ENCODE measurements around the gene SYT8. TPM values are rescaled to one million over a fixed set of nuclear protein-coding genes. Genes with fewer than 3 reads are reported as not detected.
"Not testable (repeated sequence)": the region's sequence is repeated elsewhere in the genome, so short reads cannot be mapped to it uniquely, and the experiment has no call there.

Gene SYT8
- total RNA-seq, 2 experiments from 2014 or later, result not detected

DNA sequence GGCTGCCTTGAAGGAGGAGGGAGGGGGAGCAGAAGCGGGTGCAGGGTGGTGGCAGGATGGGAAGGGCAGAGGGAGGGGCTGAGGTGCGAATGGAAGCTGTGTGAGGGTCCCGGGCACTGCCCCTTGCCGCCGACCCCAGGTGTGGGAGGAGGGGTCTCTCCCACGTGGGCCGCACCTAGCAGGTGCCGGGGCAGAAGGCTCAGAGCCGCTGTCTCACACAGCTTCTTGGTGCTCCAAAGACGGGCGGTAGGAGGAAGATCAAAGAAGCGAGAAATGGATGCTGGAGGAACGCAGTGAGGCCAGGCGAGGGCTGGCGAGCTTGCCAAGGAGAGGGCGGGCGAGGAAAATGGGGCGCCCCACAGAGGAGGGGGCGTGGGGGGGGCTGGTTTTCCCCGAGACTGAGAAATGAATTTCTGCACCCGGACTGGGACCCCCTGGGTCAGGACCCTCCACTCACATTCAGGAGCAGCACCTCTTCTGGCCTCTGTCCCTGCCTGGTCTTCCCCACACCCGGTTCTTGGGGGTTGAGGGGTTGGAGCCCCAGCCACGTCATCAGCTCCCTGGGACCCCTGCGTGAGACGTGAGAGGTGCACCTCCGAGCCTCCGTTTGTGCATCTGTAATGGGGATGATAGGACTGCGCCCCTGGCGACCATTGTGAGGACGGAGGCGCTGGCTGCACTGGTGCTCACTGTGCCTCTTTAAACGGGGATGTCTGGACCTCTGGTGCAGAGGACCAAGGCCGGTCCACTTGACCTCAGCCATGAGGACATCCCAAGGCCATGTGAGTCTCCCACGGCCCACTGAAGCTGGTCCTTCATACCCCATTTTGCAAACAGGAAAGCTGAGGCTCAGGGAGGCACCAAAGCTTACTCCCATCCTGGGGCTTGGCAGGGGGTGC is 34.9 kb downstream of the SYT8 start:
- Mint-ChIP-seq H3K27ac (no peak overlapping the region), H3K4me1 (ENCODE audit: low read depth) (peaks cover 57% of the 10 kb centered on the region), H3K4me3 (no peak overlapping the region), H3K9me3 (no peaks in the 10 kb centered on the region), H3K27me3 (ENCODE audit: low read depth) (no peaks in the 10 kb centered on the region), H3K36me3 (ENCODE audit: low read depth) (no peaks in the 10 kb centered on the region)
- CTCF ChIA-PET, result interaction anchor here (0.6 to 2.9 kb wide), 2 partner anchors 12 to 16 kb away, joined by 3 to 9 read pairs; no protein-coding TSS in a partner anchor
- intact Hi-C loops (cut with micrococcal nuclease), result loop anchor here (2.0 kb wide), 1 partner anchor 17 kb away; the partner anchor contains the start of gene LSP1
- DNase-seq, result no peak

GRCh38 chr11:1870326-1870696 is 35.5 kb downstream of the SYT8 start:
- Mint-ChIP-seq H3K9me3 (no peaks in the 10 kb centered on the region), H3K4me1 (ENCODE audit: low read depth) (peaks cover 56% of the 10 kb centered on the region), H3K36me3 (ENCODE audit: low read depth) (no peaks in the 10 kb centered on the region), H3K27ac (no peak overlapping the region), H3K4me3 (no peak overlapping the region), H3K27me3 (ENCODE audit: low read depth) (no peaks in the 10 kb centered on the region)
- DNase-seq, result no peak
- CTCF ChIA-PET, result interaction anchor here (0.6 to 2.9 kb wide), 2 partner anchors 12 to 125 kb away, joined by 3 to 9 read pairs; no protein-coding TSS in a partner anchor
- intact Hi-C loops (cut with micrococcal nuclease), result no loop called here

DNA sequence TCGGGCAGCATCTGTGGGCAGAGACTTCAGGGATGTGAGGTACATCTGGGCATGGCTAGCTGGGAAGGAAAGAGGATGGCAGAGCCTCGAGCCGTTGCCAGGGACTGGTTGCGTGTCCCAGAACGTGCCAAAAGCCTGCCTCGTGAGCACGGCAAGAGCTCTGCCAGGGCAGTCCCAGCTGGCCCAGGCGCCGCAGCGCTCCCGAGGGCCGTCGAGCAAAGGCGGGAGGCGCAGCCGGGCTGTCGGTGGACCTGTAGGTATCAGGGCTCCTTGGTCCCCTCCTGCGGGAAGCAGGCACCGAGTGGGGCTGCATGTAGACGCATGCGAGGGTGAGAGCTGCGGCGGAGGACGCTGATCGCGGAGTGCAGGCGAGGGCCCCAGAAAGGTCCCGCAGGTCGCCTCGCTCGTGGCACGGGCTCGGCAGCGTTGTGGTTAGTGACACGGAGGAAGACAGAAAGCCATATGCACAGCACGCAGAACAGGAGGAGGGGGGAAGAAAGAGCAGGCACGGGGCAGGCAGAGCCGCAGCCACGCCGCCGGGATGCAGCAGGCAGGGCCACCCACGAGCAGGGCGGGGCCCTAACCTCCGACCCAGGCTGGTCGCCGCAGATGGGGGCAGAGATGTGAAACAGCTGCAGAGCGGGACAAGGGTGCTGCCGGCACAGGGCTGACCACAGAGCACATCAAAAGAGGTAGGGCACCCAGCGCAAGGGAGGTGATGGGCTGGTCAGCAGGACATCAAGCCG is 36.1 kb downstream of the SYT8 start:
- CTCF ChIA-PET, result interaction anchor here (0.6 to 2.9 kb wide), 2 partner anchors 11 to 124 kb away, joined by 3 to 9 read pairs; no protein-coding TSS in a partner anchor
- no peaks in the 10 kb centered on the region for H3K27me3 Mint-ChIP-seq (ENCODE audit: low read depth)
- no peaks in the 10 kb centered on the region for H3K9me3 Mint-ChIP-seq
- peak; percentile 35 for DNase-seq
- no peaks in the 10 kb centered on the region for H3K36me3 Mint-ChIP-seq (ENCODE audit: low read depth)
- peak overlapping the region; percentile 50 for H3K4me3 Mint-ChIP-seq
- peaks cover 52% of the 10 kb centered on the region for H3K4me1 Mint-ChIP-seq (ENCODE audit: low read depth)
- intact Hi-C loops (cut with micrococcal nuclease), result no loop called here
- H3K27ac Mint-ChIP-seq, result peak overlapping the region; percentile 46

GRCh38 chr11:1871531-1871930 is 36.7 kb downstream of the SYT8 start:
- H3K27me3 Mint-ChIP-seq (ENCODE audit: low read depth), result no peaks in the 10 kb centered on the region
- intact Hi-C loops (cut with micrococcal nuclease), result no loop called here
- no peaks in the 10 kb centered on the region for H3K9me3 Mint-ChIP-seq
- DNase-seq, result no peak
- CTCF ChIA-PET, result no interaction called here
- peaks cover 49% of the 10 kb centered on the region for H3K4me1 Mint-ChIP-seq (ENCODE audit: low read depth)
- no peak overlapping the region for H3K27ac Mint-ChIP-seq
- no peak overlapping the region for H3K4me3 Mint-ChIP-seq
- H3K36me3 Mint-ChIP-seq (ENCODE audit: low read depth), result no peaks in the 10 kb centered on the region

GRCh38 chr11:1872267-1872985 is 37.6 kb downstream of the SYT8 start:
- CTCF ChIA-PET, result interaction anchor here (1.0 kb wide), 1 partner anchor 40 kb away, joined by 3 read pairs; no protein-coding TSS in a partner anchor
- H3K36me3 Mint-ChIP-seq (ENCODE audit: low read depth), result no peaks in the 10 kb centered on the region
- no peak for DNase-seq

DNA sequence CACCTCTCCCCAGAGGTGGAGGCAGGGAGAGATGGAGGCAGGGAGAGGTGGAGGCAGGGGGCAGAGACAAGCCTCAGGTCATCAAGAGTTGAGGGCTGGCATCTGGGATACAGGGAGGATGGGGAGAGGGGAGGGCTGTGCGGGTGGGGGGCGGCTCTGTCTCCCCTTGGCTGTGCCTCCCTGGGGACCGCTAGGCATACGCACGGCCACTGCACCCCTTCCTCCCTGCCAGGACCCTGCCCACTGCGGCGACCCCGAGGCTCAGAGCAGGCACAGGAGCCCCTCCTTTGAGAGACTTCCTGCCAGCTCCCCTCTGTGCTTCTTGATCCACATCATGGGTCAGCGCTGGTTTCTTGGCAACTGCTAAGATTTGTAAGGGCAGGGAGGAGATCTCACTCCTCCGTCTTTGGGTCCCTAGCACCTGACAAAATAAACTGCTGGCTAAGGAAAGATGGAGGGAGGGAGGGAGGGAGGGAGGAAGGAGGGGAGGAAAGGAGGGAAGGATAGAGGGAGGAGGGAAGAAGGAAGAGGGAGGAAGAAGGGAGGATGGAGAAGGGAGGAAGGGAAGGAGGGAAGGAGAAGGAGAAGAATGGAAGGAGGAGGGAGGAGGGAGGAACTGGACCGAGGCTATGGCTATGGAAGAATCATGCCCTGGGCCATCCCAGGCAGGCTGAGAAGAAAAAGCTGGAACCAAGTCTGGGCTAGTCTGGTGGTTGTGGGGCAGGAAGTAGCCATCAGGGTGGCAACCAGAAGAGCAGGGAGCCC is 38.4 kb downstream of the SYT8 start:
- Mint-ChIP-seq H3K27me3 (ENCODE audit: low read depth) (no peaks in the 10 kb centered on the region), H3K36me3 (ENCODE audit: low read depth) (no peaks in the 10 kb centered on the region), H3K4me1 (ENCODE audit: low read depth) (peaks cover 48% of the 10 kb centered on the region), H3K4me3 (no peak overlapping the region), H3K9me3 (no peaks in the 10 kb centered on the region), H3K27ac (no peak overlapping the region)
- intact Hi-C loops (cut with micrococcal nuclease), result no loop called here
- no peak for DNase-seq
- CTCF ChIA-PET, result interaction anchor here (1.0 kb wide), 1 partner anchor 41 kb away, joined by 3 read pairs; no protein-coding TSS in a partner anchor

More at GRCh38 chr11:1872267-1872985, 37.6 kb downstream of the SYT8 start:
- Mint-ChIP-seq H3K27ac (no peak overlapping the region), H3K4me3 (no peak overlapping the region), H3K27me3 (ENCODE audit: low read depth) (no peaks in the 10 kb centered on the region), H3K9me3 (no peaks in the 10 kb centered on the region), H3K4me1 (ENCODE audit: low read depth) (peaks cover 50% of the 10 kb centered on the region)
- intact Hi-C loops (cut with micrococcal nuclease), result no loop called here

- H3K4me3 Mint-ChIP-seq; H3K27ac Mint-ChIP-seq; H3K36me3 Mint-ChIP-seq (ENCODE audit: low read depth); CTCF ChIA-PET; intact Hi-C loops (cut with micrococcal nuclease); DNase-seq; H3K9me3 Mint-ChIP-seq; H3K27me3 Mint-ChIP-seq (ENCODE audit: low read depth): not testable (repeated sequence)
- H3K4me1 Mint-ChIP-seq (ENCODE audit: low read depth), result peaks cover 47% of the 10 kb centered on the region
Observed at GRCh38 chr11:1873813-1874150, 39.0 kb downstream of the SYT8 start.

- H3K27ac Mint-ChIP-seq; H3K36me3 Mint-ChIP-seq (ENCODE audit: low read depth); H3K9me3 Mint-ChIP-seq; H3K4me3 Mint-ChIP-seq; intact Hi-C loops (cut with micrococcal nuclease); DNase-seq; H3K27me3 Mint-ChIP-seq (ENCODE audit: low read depth): not testable (repeated sequence)
- H3K4me1 Mint-ChIP-seq (ENCODE audit: low read depth), result peaks cover 39% of the 10 kb centered on the region
- CTCF ChIA-PET, result interaction anchor here (1.7 kb wide), 1 partner anchor 21 kb away, joined by 7 read pairs; no protein-coding TSS in a partner anchor
Observed at GRCh38 chr11:1874441-1875092, 39.8 kb downstream of the SYT8 start.

DNA sequence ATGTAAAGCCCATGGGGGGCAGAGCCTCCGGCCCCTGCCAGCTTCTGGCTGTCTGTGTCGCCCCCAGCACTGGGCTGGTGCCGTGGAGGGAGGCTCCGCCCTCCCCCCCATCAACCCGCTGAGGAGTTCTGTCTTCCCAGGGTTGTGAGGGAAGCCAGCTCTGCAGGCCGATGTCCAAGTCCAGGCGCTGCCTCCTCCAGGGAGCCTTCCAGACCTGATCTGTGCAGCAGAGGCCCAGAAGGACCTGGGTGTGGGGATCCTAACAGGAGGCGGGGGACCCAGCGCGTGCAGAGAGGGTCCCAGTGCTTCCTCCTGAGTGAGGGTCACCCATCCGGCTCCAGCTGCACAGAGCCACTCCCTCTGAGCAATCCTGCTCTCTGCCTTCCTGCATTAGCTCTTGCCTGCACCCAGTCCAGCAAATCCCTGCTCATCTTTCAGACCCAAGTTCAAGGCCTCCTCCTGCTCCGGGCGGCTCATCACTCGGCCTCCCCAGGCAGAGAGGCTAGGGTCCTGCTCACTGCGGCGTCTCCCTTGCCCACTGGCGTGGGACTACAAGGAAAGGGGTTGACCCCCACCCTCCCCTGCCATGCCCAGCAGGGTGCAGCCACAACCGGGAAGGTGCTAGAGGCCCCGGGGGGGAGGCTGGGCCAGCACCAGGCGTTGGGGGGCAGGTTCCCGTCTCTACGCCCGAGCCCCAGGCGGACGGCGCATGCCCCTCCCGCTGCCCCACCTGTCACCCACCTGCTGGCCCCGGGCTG is 40.5 kb downstream of the SYT8 start:
- no peaks in the 10 kb centered on the region for H3K27me3 Mint-ChIP-seq (ENCODE audit: low read depth)
- no peaks in the 10 kb centered on the region for H3K9me3 Mint-ChIP-seq
- H3K4me3 Mint-ChIP-seq, result no peak overlapping the region
- intact Hi-C loops (cut with micrococcal nuclease), result no loop called here
- CTCF ChIA-PET, result interaction anchor here (1.7 kb wide), 1 partner anchor 21 kb away, joined by 7 read pairs; no protein-coding TSS in a partner anchor
- H3K27ac Mint-ChIP-seq, result no peak overlapping the region
- DNase-seq, result no peak
- H3K4me1 Mint-ChIP-seq (ENCODE audit: low read depth), result peaks cover 34% of the 10 kb centered on the region
- peaks cover 1% of the 10 kb centered on the region for H3K36me3 Mint-ChIP-seq (ENCODE audit: low read depth)

DNA sequence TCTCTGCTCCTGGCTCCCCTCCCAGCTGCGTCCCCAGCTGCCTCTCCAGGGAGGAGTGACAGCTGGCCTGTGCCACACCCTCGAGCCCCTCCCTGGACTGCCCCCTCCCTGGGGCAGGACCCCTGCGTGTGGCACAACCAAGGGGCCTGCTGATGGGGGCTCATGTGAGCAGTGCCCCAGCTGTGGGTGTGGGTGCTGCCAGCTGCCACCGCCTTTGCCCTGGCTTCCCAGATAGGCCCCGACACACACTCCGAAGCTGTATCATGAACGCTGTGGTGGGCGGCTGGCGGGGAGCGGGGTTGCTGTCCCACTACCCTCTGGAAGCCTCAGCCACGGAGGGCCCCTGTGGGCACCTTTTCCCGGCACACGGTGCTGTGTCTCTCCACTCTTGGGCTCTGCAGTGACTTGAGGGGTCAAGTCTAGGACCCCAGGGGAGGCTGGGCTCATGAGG is 41.1 kb downstream of the SYT8 start:
- H3K27ac Mint-ChIP-seq; H3K4me3 Mint-ChIP-seq; H3K36me3 Mint-ChIP-seq (ENCODE audit: low read depth); intact Hi-C loops (cut with micrococcal nuclease); DNase-seq; H3K27me3 Mint-ChIP-seq (ENCODE audit: low read depth); H3K9me3 Mint-ChIP-seq: not testable (repeated sequence)
- CTCF ChIA-PET, result interaction anchor here (0.6 to 1.7 kb wide), 3 partner anchors 22 to 1159 kb away, joined by 3 to 7 read pairs (median 3); no protein-coding TSS in a partner anchor
- H3K4me1 Mint-ChIP-seq (ENCODE audit: low read depth), result peaks cover 29% of the 10 kb centered on the region

All from activated naive CD4-positive, alpha-beta T cell treated with anti-CD3 and anti-CD28 coated beads for 36 hours (primary cell).